ENCODE data around the gene TLE3. TPM values are rescaled to one million over a fixed set of nuclear protein-coding genes. Genes with fewer than 3 reads are reported as not detected.

Gene TLE3
- total and polyA plus RNA-seq, 2 experiments from 2014 or later, result 21.2 to 45.9 TPM

DNA sequence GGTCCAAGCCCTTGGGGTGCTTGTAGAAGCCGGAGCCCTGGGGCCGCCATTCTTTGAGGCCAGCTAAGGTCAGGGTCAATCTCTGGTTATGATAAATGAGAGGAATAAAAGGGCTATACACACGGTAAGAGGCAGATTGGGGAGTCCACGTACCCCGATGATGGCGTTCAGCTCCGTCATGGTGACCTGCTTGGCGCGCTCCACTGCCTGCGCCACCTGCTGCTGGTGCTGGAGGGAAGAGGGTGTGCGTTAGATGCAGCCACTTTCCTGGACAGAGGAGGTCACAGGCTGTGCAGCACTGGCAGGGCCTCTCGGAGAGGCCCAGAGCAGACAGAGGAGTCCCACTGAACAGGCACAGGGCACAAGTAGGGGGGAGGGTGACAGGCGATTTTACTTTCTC, 23.3 kb downstream of the TLE3 start:
- no peak for DNase-seq (ENCODE audit: low spot score)

GRCh38 chr15:70072479-70072878, 25.2 kb downstream of the TLE3 start:
- Histone ChIP-seq H3K9me2 (replicated peaks; ENCODE audit: insufficient read depth) (no peaks in the 10 kb centered on the region), H3K27ac (no peak overlapping the region), H3K4me2 (no peak overlapping the region), H3K4me1 (ENCODE audit: insufficient read depth) (no peaks in the 10 kb centered on the region), H3K79me2 (peaks cover 83% of the 10 kb centered on the region), H3K4me3 (no peak overlapping the region), H3K27me3 (no peaks in the 10 kb centered on the region), H3K9me3 (ENCODE audit: low read depth) (no peaks in the 10 kb centered on the region), H2AFZ (no peak overlapping the region), H3K36me3 (replicated peaks; ENCODE audit: insufficient read depth, low read depth) (peaks cover 8% of the 10 kb centered on the region), H4K20me1 (ENCODE audit: insufficient read depth, poor library complexity, severe bottlenecking) (peaks cover 50% of the 10 kb centered on the region)
- DNase-seq (ENCODE audit: low spot score), result no peak
- WGBS (ENCODE audit: low lambda C conversion rate, missing lambda C conversion rate), result 100% methylated on average over 3 of the region's 3 CpGs
- TF ChIP-seq EZH2 (IDR thresholded peaks at IDR 0.05; ENCODE audit: borderline replicate concordance) (no peak), EZH2phosphoT487 (IDR thresholded peaks at IDR 0.05; ENCODE audit: low read depth, severe bottlenecking, unreplicated experiment) (no peak), CTCF (IDR thresholded peaks at IDR 0.05; ENCODE audit: poor library complexity) (no peak)

More for the DNA sequence above, 23.3 kb downstream of the TLE3 start:
- Histone ChIP-seq H3K27ac (no peak overlapping the region), H3K4me3 (no peak overlapping the region), H3K27me3 (no peaks in the 10 kb centered on the region), H3K9me3 (ENCODE audit: low read depth) (no peaks in the 10 kb centered on the region), H2AFZ (no peak overlapping the region), H3K9me2 (replicated peaks; ENCODE audit: insufficient read depth) (no peaks in the 10 kb centered on the region), H3K79me2 (peaks cover 83% of the 10 kb centered on the region), H3K4me1 (ENCODE audit: insufficient read depth) (peaks cover 12% of the 10 kb centered on the region), H3K36me3 (replicated peaks; ENCODE audit: insufficient read depth, low read depth) (peaks cover 8% of the 10 kb centered on the region), H4K20me1 (ENCODE audit: insufficient read depth, poor library complexity, severe bottlenecking) (peaks cover 55% of the 10 kb centered on the region), H3K4me2 (no peak overlapping the region)
- TF ChIP-seq EZH2 (IDR thresholded peaks at IDR 0.05; ENCODE audit: borderline replicate concordance), result no peak
- 98% methylated on average over 13 of the region's 13 CpGs for WGBS (ENCODE audit: low lambda C conversion rate, missing lambda C conversion rate)

GRCh38 chr15:70071799-70072198, 25.9 kb downstream of the TLE3 start:
- Histone ChIP-seq H3K27me3 (no peaks in the 10 kb centered on the region), H3K27ac (no peak overlapping the region), H3K79me2 (peaks cover 76% of the 10 kb centered on the region), H2AFZ (no peak overlapping the region), H4K20me1 (ENCODE audit: insufficient read depth, poor library complexity, severe bottlenecking) (peaks cover 44% of the 10 kb centered on the region), H3K9me3 (ENCODE audit: low read depth) (no peaks in the 10 kb centered on the region), H3K36me3 (replicated peaks; ENCODE audit: insufficient read depth, low read depth) (peaks cover 8% of the 10 kb centered on the region), H3K4me1 (ENCODE audit: insufficient read depth) (no peaks in the 10 kb centered on the region), H3K9me2 (replicated peaks; ENCODE audit: insufficient read depth) (no peaks in the 10 kb centered on the region), H3K4me2 (no peak overlapping the region), H3K4me3 (no peak overlapping the region)
- 86% methylated on average over 19 of the region's 19 CpGs for WGBS (ENCODE audit: low lambda C conversion rate, missing lambda C conversion rate)
- TF ChIP-seq EZH2 (IDR thresholded peaks at IDR 0.05; ENCODE audit: borderline replicate concordance) (no peak), CTCF (IDR thresholded peaks at IDR 0.05; ENCODE audit: poor library complexity) (no peak), EZH2phosphoT487 (IDR thresholded peaks at IDR 0.05; ENCODE audit: low read depth, severe bottlenecking, unreplicated experiment) (no peak)
- DNase-seq (ENCODE audit: low spot score), result no peak

GRCh38 chr15:70069716-70070115, 28.0 kb downstream of the TLE3 start:
- peaks cover 45% of the 10 kb centered on the region for H4K20me1 ChIP-seq (ENCODE audit: insufficient read depth, poor library complexity, severe bottlenecking)

More at GRCh38 chr15:70069716-70070115, 28.0 kb downstream of the TLE3 start:
- Histone ChIP-seq H3K27ac (no peak overlapping the region), H3K36me3 (replicated peaks; ENCODE audit: insufficient read depth, low read depth) (peaks cover 8% of the 10 kb centered on the region), H3K9me2 (replicated peaks; ENCODE audit: insufficient read depth) (no peaks in the 10 kb centered on the region), H3K27me3 (no peaks in the 10 kb centered on the region), H3K79me2 (peaks cover 57% of the 10 kb centered on the region), H2AFZ (no peak overlapping the region), H3K4me3 (no peak overlapping the region), H3K9me3 (ENCODE audit: low read depth) (no peaks in the 10 kb centered on the region), H3K4me2 (no peak overlapping the region), H3K4me1 (ENCODE audit: insufficient read depth) (peaks cover 3% of the 10 kb centered on the region)
- 95% methylated on average over 7 of the region's 7 CpGs for WGBS (ENCODE audit: low lambda C conversion rate, missing lambda C conversion rate)
- no peak for DNase-seq (ENCODE audit: low spot score)
- TF ChIP-seq EZH2phosphoT487 (IDR thresholded peaks at IDR 0.05; ENCODE audit: low read depth, severe bottlenecking, unreplicated experiment), result no peak
- TF ChIP-seq CTCF (IDR thresholded peaks at IDR 0.05; ENCODE audit: poor library complexity), result no peak
- TF ChIP-seq EZH2 (IDR thresholded peaks at IDR 0.05; ENCODE audit: borderline replicate concordance), result no peak

Measured in hepatocyte (in vitro differentiated cells).